Activated T-cell treated with anti-CD3 and anti-CD28 coated beads for 48 hours (primary cell): ENCODE data around the gene CAMK1D.
A peak's percentile ranks its signal among the peaks of the same experiment; 100 is the strongest.

ENCODE experiments used
- DNase-seq: peaks from one replicate; pipeline ENCODE4 v3.0.0-alpha.2; 2020; ENCODE audit warnings: low read depth

The CAMK1D gene

DNA sequence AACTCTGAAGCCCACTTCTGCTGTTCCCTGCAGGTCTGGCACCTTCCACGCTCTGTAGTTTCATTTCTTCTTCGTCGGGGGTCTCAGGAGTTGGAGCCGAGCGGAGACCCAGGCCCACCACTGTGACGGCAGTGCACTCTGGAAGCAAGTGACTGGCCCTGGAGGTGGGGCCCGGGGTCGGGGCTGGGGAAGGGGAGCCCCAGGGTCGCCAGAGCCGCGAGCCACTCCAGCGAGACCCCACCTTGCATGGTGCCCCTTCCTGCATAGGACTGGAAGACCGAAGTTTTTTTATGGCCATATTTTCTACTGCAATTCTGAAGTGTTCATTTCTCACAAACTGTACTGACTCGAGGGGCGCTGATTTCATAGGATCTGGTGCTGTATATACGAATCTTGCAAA is 479.4 kb downstream of the CAMK1D start:
- DNase-seq = no peak

GRCh38 chr10:12829831-12830390 is 480.6 kb downstream of the CAMK1D start:
- DNase-seq = no peak

DNA sequence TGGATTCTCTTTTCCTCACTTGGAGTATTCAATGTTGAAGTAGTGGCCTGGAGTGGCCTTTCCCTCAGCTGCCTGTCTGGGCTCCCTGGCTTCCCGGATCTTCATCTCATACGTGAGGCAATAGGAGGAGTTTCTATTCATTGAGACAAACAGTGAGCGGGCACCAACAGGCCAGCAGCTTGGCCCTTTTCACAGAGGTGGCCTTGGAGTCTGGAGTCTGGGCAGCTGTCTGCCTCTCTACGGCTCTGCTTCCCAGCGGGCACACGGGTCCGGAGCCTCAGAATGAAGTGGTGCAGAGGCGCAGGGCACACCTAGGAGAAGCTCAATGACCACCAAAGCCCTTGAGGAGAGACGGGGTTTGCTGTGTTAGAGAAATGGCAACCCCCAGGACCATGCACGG is 482.7 kb downstream of the CAMK1D start:
- no peak for DNase-seq

DNA sequence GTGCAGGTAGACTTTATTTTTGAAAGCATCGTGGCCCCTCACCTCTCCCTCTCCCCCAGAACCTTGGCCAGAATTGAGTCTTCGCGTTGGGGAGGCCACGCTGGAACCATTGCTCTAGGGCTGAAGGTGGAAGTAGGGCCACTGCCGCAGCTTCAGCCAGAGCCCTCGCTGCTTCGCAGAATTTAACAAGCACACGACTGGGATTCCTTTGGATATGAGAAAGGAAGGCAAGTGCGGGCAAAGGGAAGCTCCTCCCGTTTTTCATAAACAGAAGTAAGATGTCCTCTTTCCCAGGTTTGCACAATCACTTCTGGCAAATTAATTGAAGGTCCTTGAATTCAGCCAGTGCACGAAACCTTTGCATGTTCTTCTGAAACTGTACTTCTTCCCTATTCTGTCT is 484.1 kb downstream of the CAMK1D start:
- no peak for DNase-seq

DNA sequence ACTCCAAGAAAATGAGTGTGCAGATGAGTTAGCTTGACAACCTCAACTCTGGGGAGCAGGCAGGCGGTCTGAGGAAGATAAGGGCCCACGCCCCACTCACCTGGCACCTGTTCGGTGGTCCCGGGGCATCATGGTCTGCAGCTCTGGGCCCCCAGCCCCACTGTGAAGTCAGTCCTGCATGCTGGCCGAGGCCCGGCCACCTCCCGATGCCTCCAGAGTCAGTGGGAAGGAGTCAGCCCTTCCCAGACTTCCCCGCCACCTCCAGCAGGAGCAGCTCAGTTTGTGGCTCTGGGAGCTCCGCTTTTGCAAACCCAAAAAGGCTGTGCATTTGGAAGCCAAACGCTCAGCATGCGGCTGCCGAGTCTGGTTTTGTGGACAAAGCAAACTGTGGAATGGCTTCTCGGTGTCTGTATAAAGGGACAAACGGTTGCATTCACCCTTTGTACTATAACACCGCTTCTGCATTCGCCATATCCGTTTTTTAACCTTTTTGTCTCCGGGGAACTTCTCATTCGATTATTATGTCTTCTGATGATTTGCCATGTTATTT is 484.8 kb downstream of the CAMK1D start:
- DNase-seq = no peak

DNA sequence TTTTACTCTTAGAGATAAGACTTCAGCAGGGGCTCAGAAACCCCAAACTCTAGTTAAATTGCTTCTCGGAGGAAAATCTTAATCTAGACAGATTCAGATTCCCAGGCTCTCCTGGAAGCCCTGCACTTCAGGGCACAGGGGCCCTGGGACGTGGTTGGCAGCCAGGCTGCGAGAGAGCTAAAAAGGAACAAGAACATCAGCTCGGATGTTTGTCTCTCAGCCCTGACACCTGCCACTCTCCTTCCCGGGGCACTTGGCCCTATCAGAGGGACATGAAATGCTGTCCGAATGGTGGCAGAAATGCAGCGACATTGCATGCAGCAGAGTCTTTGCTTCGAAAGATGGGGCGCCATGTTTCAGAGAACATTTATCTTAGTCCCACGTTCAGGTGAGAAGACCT is 485.4 kb downstream of the CAMK1D start:
- DNase-seq = no peak

DNA sequence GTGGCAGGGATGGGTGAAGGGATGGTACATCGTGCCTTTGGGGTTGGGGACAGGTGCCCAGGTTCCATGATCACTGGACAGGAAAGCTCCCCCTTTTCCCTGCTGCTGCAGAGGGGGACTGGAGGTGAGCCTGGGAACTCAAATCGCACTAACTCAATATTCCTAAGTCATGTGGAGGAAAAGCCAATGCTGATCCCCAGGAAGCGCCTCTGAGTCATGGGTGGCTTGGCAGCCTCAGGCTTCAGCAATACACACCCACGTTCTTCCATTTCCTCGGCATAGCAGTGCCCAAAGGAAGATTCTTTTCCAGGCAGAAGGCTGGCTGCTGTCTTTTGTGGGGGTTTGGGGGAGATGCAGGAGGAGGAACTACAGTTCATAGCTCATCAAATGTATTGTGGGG is 486.4 kb downstream of the CAMK1D start:
- DNase-seq = no peak

DNA sequence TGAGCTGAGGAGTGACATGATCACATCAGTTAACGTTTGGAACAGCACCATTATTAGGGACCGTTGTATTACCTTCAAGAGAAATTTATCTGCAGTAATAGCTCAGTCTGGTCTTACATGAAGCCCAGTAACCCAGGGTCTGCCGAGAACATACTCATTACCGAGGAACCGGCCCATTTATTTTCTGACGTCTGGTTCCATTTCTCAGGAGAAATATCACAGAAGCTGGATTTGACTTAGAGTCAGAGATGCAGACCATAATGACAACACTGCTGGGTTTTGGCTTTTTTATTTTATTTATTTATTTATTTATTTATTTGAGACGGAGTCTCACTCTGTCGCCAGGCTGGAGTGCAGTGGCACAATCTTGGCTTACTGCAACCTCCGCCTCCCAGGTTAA is 489.0 kb downstream of the CAMK1D start:
- DNase-seq = no peak

DNA sequence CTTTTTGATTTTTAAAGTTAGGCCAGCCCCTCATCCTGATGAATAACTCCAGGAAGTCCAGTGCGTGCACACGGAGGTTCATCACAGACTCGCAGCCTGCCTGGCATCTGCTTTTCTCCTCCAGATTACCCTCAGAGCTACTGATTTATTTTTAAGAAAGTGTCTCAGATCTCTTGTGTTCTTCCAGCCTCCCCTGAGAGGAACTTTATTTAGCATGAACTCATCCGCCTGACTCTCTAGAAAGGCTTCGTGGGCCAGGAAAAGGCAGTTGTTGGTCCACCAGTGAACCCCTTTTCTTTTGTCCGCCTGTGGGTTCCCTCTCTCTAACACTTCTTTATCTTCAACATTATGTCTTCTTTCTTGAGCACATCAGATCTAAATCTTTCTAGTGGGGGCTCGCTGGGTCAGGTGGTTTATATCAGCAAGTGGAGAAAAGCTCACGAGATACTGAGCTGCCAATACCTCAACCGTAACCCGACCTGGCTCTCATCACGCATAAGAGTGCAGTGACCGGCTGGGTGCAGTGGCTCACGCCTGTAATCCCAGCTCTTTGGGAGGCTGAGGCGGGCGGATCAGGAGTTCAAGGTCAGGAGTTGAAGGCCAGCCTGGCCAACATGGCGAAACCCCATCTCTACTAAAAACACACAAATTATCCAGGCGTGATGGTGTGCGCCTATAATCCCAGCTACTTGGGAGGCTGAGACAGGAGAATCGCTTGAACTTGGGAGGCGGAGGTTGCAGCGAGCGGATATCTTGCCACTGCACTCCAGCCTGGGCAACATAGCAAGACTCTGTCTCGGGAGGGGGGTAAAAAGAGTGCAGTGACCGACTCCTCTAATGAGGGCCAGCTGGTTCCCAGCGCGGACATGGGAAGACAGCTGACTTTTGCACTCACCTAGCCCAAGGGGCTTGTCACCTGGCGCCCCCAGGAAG is 489.9 kb downstream of the CAMK1D start:
- no peak for DNase-seq

GRCh38 chr10:12839941-12840611 is 490.7 kb downstream of the CAMK1D start:
- DNase-seq = no peak

DNA sequence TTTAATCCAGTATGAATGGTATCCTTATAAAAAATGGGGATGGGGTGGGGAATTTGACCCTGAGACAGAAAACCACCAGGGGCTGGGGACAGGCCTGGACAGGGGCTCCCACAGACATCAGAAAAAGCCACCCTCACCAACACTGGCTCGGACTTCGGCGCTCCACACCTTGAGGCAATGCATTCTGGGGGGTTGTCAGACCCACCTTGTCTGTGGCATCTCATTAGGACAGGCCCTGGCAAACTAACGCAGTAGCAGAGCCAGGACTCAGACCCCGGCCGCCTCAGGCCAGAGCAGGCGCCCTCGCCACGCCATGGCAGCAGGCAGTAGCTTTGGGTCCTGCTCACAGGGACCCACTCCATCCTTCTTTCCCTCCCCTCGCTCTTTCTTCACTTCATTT is 492.1 kb downstream of the CAMK1D start:
- DNase-seq = no peak

DNA sequence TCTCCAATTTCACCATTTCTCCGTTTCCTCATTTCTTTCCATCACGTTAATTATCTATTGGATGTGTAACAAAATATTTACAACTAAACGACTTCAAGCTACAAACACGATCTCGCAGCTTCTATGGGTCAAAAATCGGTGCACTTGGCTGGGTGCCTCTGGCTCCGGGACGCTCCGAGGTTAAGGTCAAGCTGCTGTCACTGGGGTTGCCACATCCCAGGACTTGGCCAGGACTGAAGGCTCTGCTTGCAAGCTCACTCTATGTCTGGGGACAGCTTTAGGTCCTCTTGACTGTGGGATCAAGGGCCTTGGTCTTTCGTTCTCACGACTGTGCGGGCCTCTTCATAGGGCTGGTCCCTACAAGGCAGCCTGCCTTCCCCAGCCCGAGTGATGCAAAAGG is 492.5 kb downstream of the CAMK1D start:
- DNase-seq = no peak

DNA sequence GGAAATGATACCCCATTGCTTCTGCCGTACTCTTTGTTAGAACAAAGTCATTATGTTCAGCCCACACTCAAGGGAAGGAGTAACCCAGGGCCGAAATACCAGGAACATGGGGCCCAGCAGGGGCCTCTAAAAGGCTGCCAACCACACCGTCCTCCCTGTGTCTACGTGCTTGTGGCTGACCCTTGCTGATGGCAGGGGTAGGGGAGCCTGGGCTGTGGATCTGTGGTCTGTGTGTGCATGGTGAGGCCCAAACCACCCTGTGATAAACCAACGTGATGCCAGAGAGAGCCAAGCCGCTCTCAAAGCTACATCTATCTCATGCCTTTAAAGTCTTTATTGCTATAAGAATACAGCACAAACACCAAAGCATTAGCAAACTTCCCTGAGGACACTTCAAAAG is 493.0 kb downstream of the CAMK1D start:
- DNase-seq = no peak

DNA sequence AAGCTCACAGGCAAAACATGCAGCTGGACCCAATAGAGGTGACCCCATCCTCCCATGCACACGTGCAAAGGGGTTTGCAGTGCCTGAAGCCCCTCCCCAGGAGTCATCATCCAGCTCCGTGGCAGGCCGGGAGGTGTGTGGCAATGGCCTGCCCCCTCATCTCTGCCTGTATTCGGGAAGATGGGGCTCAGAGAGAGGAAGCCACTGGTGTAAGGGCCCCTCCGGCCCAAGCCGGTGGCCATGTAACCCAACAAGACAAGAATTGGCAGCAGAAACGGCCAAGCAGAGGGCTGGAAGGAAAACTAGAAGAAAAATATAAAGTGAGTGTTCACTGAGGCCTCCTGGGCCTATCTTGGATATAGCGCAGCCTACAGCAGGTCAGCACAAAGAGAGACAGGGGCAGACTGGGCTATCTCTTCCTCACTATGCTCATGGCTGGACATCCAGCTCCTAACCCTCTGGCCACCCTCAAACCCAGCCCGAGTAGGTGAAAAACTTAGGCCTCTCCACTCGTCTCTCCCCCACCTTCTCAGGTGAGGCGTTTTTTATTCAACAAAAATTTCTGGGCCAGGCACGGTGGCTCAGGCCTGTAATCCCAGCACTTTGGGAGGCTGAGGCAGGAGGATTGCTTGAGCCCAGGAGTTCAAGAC is 494.1 kb downstream of the CAMK1D start:
- no peak for DNase-seq

GRCh38 chr10:12844811-12845483 is 495.6 kb downstream of the CAMK1D start:
- no peak for DNase-seq

DNA sequence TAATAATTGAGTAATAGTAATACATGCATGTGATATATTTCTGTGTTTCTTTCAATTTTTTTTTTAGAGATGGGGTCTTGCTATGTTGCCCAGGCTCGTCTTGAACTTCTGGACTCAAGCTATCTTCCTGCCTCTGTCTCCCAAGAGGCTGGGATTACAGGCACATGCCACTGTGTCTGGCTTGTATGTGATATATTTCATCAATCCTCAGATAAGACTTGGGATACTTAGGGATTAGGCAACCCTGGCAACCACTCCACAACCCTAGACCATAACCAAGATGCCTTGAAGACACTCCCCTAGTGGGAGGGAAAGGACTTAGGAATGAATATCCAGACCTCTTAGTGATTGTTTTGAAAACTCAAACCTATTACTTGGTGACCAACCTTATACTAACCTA is 497.4 kb downstream of the CAMK1D start:
- no peak for DNase-seq

DNA sequence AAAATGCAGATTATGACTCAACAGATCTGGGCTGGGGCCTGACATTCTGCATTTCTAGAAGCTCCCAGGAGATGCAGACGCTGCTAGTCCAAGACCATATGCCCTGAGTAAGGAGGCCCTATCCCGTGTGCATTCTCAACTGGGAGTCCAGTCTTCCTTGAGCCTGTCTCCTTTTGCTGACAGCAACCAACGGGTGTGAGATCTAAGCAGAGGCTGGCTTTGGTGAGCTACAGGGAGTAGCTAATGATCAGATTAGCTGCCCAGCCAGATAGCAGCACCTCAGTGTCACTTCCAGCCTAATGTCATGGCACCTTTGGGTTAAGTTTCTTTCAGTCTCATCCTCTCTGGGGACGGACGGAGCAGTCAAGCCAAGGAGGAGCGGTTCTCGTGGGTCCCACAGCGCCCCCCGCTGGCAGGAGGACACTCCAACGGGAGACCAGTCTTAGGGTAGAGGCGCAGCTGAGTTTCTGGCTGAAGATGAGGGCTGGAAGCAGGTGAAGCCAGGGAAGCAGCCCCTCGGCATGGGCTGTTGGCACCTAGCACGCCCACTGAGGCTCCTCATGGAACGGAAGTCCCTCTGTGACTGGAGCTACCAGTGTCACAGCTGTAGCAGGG is 498.1 kb downstream of the CAMK1D start:
- DNase-seq = peak; percentile 23

DNA sequence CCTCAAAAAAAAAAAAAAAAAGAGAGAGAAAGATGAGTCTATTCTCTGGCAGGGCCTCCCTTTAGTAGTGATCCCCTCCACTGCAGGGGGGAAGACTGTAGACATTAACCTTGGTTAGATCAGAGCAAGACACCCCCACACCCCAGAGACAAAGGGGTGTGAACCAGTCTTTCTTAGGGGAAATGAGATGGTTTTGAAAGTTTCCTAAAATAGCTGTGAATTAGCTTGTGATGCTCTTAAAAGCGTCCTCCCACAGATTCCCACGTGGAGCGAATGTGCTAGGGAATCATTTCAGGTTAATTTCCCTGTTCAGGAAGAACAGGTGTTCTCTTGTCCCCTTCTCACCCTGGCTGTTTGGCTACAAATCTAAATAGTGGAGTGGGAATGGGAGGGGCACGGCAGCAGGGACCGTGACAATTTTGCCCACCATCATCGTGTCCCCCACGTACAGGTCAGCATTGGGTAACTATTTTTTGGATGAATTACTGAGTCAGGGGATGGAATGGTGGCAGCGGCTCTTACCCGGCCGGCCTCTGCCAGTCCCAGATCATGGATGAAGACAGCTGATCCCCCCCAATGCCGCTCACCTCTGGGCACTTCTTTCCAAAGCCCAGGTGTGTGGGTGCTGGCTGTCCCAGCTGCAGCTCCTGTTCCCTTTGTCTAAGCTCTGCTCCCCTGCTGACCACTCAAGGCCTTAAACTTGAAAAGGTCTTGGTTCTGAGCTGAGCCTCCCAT is 499.3 kb downstream of the CAMK1D start:
- no peak for DNase-seq

GRCh38 chr10:12849319-12850181 is 500.2 kb downstream of the CAMK1D start:
- no peak for DNase-seq

DNA sequence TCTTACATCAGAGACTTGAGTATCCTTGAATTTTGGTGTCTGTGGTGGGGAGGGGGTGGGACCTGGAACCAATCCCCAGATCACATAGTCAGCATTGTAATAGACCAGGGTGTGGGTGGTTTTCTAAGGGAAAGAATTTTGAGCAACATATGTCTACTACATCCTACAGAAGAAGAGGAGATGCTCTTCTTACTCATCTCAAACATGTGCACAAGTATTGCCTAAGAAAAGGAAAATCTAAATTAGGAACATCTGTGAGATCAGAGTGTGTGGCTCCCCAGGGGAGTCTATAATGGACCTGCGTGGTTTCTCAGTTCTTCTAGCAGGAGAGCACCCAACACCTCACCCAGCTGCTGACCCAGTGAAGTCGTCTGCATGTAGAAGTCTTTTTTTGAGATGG is 503.3 kb downstream of the CAMK1D start:
- DNase-seq = no peak
